Left colon (tissue), 2 donors: ENCODE results near the gene STAC2. TPM values are rescaled to one million over a fixed set of nuclear protein-coding genes. Genes with fewer than 3 reads are reported as not detected.
"Not testable (repeated sequence)": the region's sequence is repeated elsewhere in the genome, so short reads cannot be mapped to it uniquely, and the experiment has no call there.

Experiments
- ATAC-seq: fragments of 200-7000 bp; cut with Tn5 transposase; one replicate; pipeline ENCODE4 v1.9.1; 2020; ENCODE audit warnings: mild to moderate bottlenecking, moderate library complexity
- DNase-seq, 2 donors: peaks; one replicate each; pipeline ENCODE4 v3.0.0-alpha.2; 2020
- intact Hi-C, 2 donors: fragments of 100-400 bp; cut with DNase I in 1 of 2; cut with micrococcal nuclease in 1 of 2; formaldehyde crosslinking; loops; one replicate each; pipeline versions ENCODE4 v1.11.2 to v1.14.0; 2022; cut with DNase I, micrococcal nuclease
- total RNA-seq, 2 donors: library from RNA; stranded (reverse); fragmentation: NEBNext Ultra II Directional; extraction: Animal tissue kit (Norgen Biotek cat#: 25700); gene quantifications; one replicate each; pipeline ENCODE4 v1.2.1, GENCODE V29; 2021
- donor health status: DM: no; HTN: no; CAD: no.
- donor health status: DM: yes; HTN: yes; CAD: no.

The STAC2 gene
- total RNA-seq, 2 donors from 2014 or later, result 0.17 TPM; not detected in 1

- DNase-seq, result no peak
- intact Hi-C loops, result no loop called here
- ATAC-seq, result no peak
These were observed 53.8 kb downstream of the STAC2 start for GRCh38 chr17:39171933-39172332.

- intact Hi-C loops, result no loop called here
- DNase-seq (no peak), ATAC-seq (no peak)
These were observed 55.2 kb downstream of the STAC2 start for GRCh38 chr17:39170558-39170957.

- DNase-seq (no peak), ATAC-seq (no peak)
- intact Hi-C loops, result no loop called here
These were observed 55.6 kb downstream of the STAC2 start for GRCh38 chr17:39170109-39170508.

GRCh38 chr17:39169518-39169917 lies 56.2 kb downstream of the STAC2 start:
- intact Hi-C loops, result no loop called here
- no peak for DNase-seq
- ATAC-seq, result no peak

- no peak for ATAC-seq
- intact Hi-C loops, result no loop called here
- no peak for DNase-seq
These were observed 56.6 kb downstream of the STAC2 start for GRCh38 chr17:39169101-39169500.

GRCh38 chr17:39168503-39168902 lies 57.2 kb downstream of the STAC2 start:
- intact Hi-C loops, DNase-seq, ATAC-seq: not testable (repeated sequence)

GRCh38 chr17:39167476-39167875 lies 58.3 kb downstream of the STAC2 start:
- DNase-seq, result no peak
- no peak for ATAC-seq
- intact Hi-C loops, result no loop called here

GRCh38 chr17:39166437-39167335 lies 59.1 kb downstream of the STAC2 start:
- ATAC-seq (peak; percentile 13), DNase-seq (no peak)
- intact Hi-C loops, result no loop called here

GRCh38 chr17:39165841-39166349 lies 59.9 kb downstream of the STAC2 start, which contains the start of gene ARL5C:
Gene ARL5C (minus strand): TSS chr17:39166161. CDS start chr17:39165760, 401 bp downstream.
- no peak for ATAC-seq
- no peak for DNase-seq
- intact Hi-C loops, result no loop called here

GRCh38 chr17:39165178-39165840 lies 60.4 kb downstream of the STAC2 start:
- ATAC-seq (no peak), DNase-seq (no peak)
- intact Hi-C loops, result no loop called here

- DNase-seq (peak; percentile 87 to 89), ATAC-seq (peak; percentile 87)
- intact Hi-C loops, result no loop called here
These were observed 61.0 kb downstream of the STAC2 start for GRCh38 chr17:39164675-39165143.

- intact Hi-C loops, result no loop called here
- DNase-seq (no peak), ATAC-seq (no peak)
These were observed 63.8 kb downstream of the STAC2 start for GRCh38 chr17:39161962-39162361.

Other genes starting within 250 kb of the STAC2 start
- gene PLXDC1, start 74.3 kb downstream of the STAC2 start, total RNA-seq, result 1 to 10 TPM; 2.3 to 5.0 TPM
- under 1 TPM in 1 of 2 donors, not detected in 1; 0.56 TPM for gene ARL5C, start 59.8 kb downstream of the STAC2 start, total RNA-seq
- 10 to 100 TPM; 12.7 to 16.1 TPM for gene CACNB1, start 28.3 kb downstream of the STAC2 start, total RNA-seq
- 1,000 to 10,000 TPM; 1,376 to 1,435 TPM for gene RPL19, start 25.7 kb downstream of the STAC2 start, total RNA-seq
- gene FBXL20, start 175.7 kb upstream of the STAC2 start, total RNA-seq, result 10 to 100 TPM; 11.4 to 21.4 TPM
- gene MED1, start 225.3 kb upstream of the STAC2 start, total RNA-seq, result 10 to 100 TPM; 25.3 to 28.3 TPM
- gene CDK12, start 235.5 kb upstream of the STAC2 start, total RNA-seq, result 10 to 100 TPM; 45.0 to 57.9 TPM